HUES64 (cell line): Measurements from ENCODE around the gene CAST.

Source experiments
- H3K27ac ChIP-seq: 2 replicates; pipeline ENCODE4 v1.7.0; 2013; ENCODE audit warnings: low read depth, low read length, inconsistent platforms
- H3K27me3 ChIP-seq: 2 replicates; pipeline ENCODE4 v1.6.1; 2013; ENCODE audit warnings: mild to moderate bottlenecking, low read length; ENCODE audit not compliant: insufficient read depth
- H3K36me3 ChIP-seq: 2 replicates; pipeline ENCODE4 v1.6.1; 2013; ENCODE audit warnings: mild to moderate bottlenecking, low read length; ENCODE audit not compliant: insufficient read depth
- H3K4me1 ChIP-seq: 2 replicates; pipeline ENCODE4 v1.6.1; 2013; ENCODE audit warnings: mild to moderate bottlenecking, low read length, moderate library complexity; ENCODE audit not compliant: insufficient read depth
- H3K4me3 ChIP-seq: 2 replicates; pipeline ENCODE4 v1.5.1; 2013; ENCODE audit warnings: mild to moderate bottlenecking, low read length, moderate library complexity
- H3K9ac ChIP-seq: 2 replicates; pipeline ENCODE4 v1.6.1; 2013; ENCODE audit warnings: mild to moderate bottlenecking, low read depth, low read length
- H3K9me3 ChIP-seq: 2 replicates; pipeline ENCODE4 v1.6.1; 2013; ENCODE audit warnings: low read depth, low read length; ENCODE audit not compliant: insufficient read depth
- WGBS: fragments of 150-250, 120-280 bp; methylation state at CpG from one replicate; pipeline ENCODE4 v1.1.7; 2013; ENCODE audit warnings: missing lambda C conversion rate; 5-methylcytosine and 5-hydroxymethylcytosine counted together

Gene CAST

DNA sequence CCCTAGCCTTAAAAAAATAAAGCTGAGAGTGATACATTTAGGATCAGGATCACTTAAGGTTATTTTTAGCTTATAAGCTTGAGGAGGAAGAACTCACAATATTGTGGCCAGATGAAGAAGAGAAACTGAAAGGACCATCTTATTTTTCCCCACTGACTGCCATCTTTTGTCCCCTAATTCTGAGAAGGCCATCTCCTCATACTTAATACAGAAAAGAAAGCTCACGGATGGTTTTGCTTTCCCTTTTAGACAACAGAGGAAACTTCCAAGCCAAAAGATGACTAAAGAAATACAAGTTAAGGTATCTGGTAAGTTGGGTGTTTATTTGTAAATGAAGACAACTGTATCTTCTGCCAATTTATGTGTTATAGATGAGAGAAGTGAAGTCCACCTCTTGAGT is 109.2 kb downstream of the CAST start:
- 100% methylated on average over 1 of the region's 1 CpG for WGBS
- Histone ChIP-seq H3K36me3 (peaks cover 78% of the 10 kb centered on the region), H3K27me3 (no peaks in the 10 kb centered on the region), H3K9me3 (no peaks in the 10 kb centered on the region), H3K27ac (no peak overlapping the region), H3K4me3 (no peak overlapping the region), H3K4me1 (0 out of 2 replicates have a peak, but pooled peaks cover 9% of the 10 kb centered on the region), H3K9ac (no peak overlapping the region)

DNA sequence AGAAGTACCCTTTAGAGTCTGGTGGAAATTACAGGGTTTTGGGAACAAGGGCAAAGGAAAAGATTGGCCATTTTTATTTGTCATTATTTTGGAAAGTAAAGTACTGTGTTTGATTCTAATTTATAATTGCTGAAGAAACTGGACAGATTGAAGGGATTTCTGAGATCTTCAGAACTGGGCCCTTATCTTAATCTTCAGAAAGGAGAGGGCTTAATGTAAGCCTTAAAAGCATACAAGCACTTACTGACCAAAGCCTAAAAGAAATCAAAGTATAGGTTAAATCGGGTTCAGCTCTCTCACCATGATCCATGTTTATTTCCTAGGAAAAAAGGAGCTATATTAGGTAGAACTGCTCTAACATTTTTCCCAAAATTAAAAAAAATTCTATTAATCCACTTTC is 109.9 kb downstream of the CAST start:
- no peak overlapping the region for H3K4me3 ChIP-seq
- no peaks in the 10 kb centered on the region for H3K27me3 ChIP-seq
- H3K9ac ChIP-seq = no peak overlapping the region
- peaks cover 79% of the 10 kb centered on the region for H3K36me3 ChIP-seq
- no peak overlapping the region for H3K27ac ChIP-seq
- 0 out of 2 replicates have a peak, but pooled peaks cover 9% of the 10 kb centered on the region for H3K4me1 ChIP-seq
- WGBS = no CpG with 5 or more reads among the region's 1 CpG
- no peaks in the 10 kb centered on the region for H3K9me3 ChIP-seq

DNA sequence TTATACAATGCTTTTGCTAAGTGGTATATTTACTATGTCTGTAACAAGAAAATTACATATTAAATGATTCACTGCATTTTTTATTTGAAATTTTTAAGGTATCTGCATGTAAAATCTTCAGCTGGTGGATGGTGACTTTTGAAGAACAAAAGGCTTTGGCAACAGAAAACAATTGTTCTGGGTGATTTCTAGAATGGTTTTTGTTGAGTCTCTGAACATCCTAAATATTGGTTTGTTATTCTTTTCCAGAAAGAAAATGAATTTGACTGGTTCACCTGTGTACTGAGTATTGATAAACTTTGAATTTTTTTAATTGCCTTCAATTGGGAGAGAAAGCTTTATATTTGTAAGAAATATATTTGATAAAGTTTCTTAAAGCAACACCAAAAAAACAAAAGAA is 110.4 kb downstream of the CAST start:
- peaks cover 74% of the 10 kb centered on the region for H3K36me3 ChIP-seq
- H3K9me3 ChIP-seq = no peaks in the 10 kb centered on the region
- no peak overlapping the region for H3K27ac ChIP-seq
- no peak overlapping the region for H3K9ac ChIP-seq
- no peaks in the 10 kb centered on the region for H3K27me3 ChIP-seq
- H3K4me1 ChIP-seq = 0 out of 2 replicates have a peak, but pooled peaks cover 9% of the 10 kb centered on the region
- no peak overlapping the region for H3K4me3 ChIP-seq

DNA sequence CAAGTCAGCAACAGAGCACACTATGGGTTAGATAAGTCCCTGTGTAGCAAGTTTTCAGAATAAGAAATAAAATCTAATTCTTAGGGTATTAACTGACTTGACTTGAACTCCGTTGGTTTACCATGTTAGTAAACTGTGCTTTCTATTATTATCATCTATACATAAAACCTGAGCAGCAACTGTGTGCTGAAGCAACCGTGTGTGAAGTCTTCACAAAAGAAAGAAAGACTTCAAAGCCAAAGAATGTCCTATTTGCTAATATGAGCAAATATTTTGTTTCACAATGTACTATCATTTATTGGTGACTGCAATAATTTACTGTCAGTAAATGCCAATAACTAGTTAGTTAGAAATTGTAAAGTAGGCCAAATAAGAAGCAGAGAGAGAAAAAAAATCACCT is 112.9 kb downstream of the CAST start:
- Histone ChIP-seq H3K9ac (no peak overlapping the region), H3K9me3 (no peaks in the 10 kb centered on the region), H3K4me1 (no peaks in the 10 kb centered on the region), H3K36me3 (peaks cover 55% of the 10 kb centered on the region), H3K4me3 (no peak overlapping the region), H3K27me3 (no peaks in the 10 kb centered on the region), H3K27ac (no peak overlapping the region)
- WGBS = 100% methylated on average over 2 of the region's 2 CpGs

DNA sequence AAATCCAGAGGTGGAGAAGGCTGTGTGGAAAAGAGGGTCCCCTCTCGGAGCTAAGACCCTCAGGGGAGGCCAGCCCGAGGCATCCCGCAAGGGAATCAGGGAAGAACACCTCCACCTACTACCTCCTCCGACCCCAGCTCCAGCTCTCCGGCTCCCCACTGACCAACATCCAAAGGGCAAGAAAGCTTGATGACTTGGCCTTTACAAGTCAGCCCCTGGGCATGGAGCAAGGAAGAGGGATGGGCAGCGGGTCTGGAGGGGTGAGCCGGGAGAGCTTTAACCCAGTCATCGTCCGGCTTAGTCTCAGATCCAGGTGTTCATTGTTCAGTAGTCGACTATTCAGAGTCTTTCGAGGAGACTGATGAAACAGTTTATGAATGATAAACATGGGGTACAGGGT is 113.5 kb downstream of the CAST start:
- H3K9me3 ChIP-seq = no peaks in the 10 kb centered on the region
- H3K27ac ChIP-seq = no peak overlapping the region
- H3K4me3 ChIP-seq = no peak overlapping the region
- no peaks in the 10 kb centered on the region for H3K4me1 ChIP-seq
- H3K27me3 ChIP-seq = no peaks in the 10 kb centered on the region
- peaks cover 51% of the 10 kb centered on the region for H3K36me3 ChIP-seq
- H3K9ac ChIP-seq = no peak overlapping the region
- 89% methylated on average over 11 of the region's 11 CpGs for WGBS

DNA sequence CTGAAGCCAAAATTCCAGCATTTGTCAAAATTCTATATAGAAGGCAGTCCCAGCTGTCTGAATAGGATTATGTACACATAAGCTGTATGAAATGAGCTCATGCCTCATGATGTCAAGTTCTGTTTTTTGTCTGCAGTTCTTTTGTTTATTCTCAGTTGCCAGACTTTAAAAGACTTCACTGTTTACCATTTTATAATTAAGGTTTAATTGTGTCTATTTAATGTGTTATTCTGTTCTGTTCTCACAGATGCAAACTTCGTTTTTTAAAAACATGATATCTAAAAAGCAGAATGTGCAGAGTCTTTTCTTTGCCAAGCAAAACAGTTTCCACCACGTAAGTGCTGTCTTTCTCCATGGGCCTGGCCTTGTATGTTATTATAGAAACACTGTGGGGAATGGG is 114.4 kb downstream of the CAST start:
- Histone ChIP-seq H3K27ac (no peak overlapping the region), H3K36me3 (peaks cover 47% of the 10 kb centered on the region), H3K9me3 (no peaks in the 10 kb centered on the region), H3K4me3 (no peak overlapping the region), H3K27me3 (no peaks in the 10 kb centered on the region), H3K9ac (no peak overlapping the region), H3K4me1 (no peaks in the 10 kb centered on the region)
- 100% methylated on average over 2 of the region's 2 CpGs for WGBS

DNA sequence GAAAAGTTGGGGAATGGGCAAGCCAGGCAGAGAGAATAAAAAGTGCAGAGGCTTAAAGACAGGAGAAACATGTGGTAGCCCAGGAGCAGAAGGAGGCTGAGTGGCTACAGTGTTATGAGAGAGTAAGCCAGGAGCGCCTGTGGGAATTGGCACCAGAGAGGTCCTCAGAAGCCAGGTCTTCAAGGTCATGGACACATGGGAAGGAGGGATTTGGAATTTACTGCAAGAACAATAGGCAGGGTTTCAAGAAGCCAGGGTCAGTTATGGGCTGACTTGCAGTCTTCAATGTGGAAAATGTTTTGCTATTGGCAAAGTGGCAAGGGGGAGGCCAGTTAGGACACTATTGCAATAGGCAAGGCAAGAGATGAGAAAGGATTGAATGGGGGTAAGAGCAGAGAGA is 116.2 kb downstream of the CAST start:
- WGBS = 93% methylated on average over 1 of the region's 1 CpG
- H3K9ac ChIP-seq = no peak overlapping the region
- no peaks in the 10 kb centered on the region for H3K27me3 ChIP-seq
- no peaks in the 10 kb centered on the region for H3K4me1 ChIP-seq
- H3K9me3 ChIP-seq = no peaks in the 10 kb centered on the region
- H3K27ac ChIP-seq = no peak overlapping the region
- H3K36me3 ChIP-seq = peaks cover 33% of the 10 kb centered on the region
- H3K4me3 ChIP-seq = no peak overlapping the region

DNA sequence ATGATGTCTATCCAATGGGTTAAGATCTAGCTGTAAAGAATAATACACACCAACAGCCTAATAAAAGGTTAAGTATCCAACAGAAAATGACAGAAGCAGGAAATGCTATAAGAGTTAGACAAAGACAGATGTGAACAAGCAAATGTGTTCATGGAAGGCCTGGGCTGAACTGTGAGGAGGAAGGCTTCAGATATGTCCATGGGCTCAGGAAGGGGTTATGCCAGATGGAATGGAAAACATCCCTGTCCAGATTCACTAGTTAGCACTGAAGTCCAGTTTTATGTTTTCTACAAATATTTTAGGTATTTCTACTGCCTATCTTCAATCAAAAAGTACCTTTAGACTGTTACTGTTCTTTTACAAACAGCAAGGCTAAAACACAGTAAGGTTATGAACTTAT is 118.5 kb downstream of the CAST start:
- peaks cover 22% of the 10 kb centered on the region for H3K36me3 ChIP-seq
- no peaks in the 10 kb centered on the region for H3K27me3 ChIP-seq
- H3K9me3 ChIP-seq = no peaks in the 10 kb centered on the region
- no peak overlapping the region for H3K4me3 ChIP-seq
- no peak overlapping the region for H3K9ac ChIP-seq
- no peak overlapping the region for H3K27ac ChIP-seq
- H3K4me1 ChIP-seq = no peaks in the 10 kb centered on the region

DNA sequence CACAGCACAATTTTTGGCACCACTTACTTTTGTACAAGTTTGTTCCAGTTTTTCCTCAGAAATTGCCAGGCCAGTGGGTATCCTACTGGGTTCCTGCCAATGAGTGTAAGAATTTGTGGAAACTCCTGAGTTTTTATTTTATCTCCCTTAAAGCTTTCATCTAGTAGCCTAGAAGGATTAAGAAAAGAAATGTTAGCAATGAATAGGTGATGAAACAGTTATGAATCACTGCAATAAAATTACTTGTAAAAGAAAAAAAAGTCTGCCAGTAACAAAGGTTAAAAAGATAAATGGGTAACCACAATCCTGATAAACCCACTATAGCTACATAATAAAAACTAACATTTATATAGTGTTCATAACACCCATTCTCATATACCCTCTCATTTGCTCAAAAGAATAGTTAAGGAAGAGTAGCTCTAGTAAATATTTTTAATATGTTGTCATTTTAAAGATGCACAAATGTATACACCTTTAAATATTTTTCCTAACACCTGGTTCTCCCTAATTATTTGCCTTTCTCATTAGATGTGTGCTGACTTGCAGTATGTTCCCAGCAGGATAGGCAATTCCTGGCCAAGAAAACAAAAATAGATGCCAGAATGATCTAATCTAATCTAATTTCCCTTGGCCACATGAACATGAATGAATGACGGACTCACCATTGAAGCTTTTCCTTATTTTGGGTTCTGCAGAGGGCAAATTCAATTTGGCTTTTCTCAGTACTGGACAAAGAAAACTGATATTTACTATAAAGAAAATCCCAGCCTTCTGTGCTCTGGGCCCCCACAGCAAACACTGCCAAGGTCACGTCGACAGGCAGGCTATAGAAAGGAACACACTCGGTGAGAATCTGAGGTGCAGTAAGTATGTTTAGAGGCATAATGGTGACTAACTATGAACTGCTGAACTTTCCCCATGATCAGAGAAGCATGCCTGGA is 119.1 kb downstream of the CAST start:
- H3K4me3 ChIP-seq = no peak overlapping the region
- no peaks in the 10 kb centered on the region for H3K9me3 ChIP-seq
- no peak overlapping the region for H3K9ac ChIP-seq
- no peak overlapping the region for H3K27ac ChIP-seq
- peaks cover 17% of the 10 kb centered on the region; the same call in 1 of the 2 replicates for H3K36me3 ChIP-seq
- H3K4me1 ChIP-seq = no peaks in the 10 kb centered on the region
- no peaks in the 10 kb centered on the region for H3K27me3 ChIP-seq
- WGBS = 84% methylated on average over 4 of the region's 4 CpGs

DNA sequence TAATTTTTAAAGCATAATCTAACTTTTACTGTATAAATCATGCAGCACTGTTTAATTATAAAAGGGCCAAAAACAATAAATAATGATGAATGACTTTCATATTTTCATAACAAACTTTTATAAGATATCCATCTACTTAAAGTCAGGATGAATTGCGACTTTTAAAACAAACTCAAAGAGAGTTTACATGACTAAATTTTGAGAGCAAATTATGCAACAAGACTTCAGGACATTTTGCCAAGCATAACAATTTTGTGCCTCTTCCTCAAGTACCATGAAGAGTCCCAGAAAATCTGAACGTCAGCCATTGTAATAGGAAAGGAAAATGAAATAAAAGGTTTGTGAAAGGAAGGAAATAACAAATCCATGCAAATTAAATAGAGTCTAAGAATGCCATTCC is 121.2 kb downstream of the CAST start:
- Histone ChIP-seq H3K4me3 (no peak overlapping the region), H3K9me3 (no peaks in the 10 kb centered on the region), H3K36me3 (peaks cover 16% of the 10 kb centered on the region; the same call in 1 of the 2 replicates), H3K4me1 (no peaks in the 10 kb centered on the region), H3K27me3 (no peaks in the 10 kb centered on the region), H3K9ac (no peak overlapping the region), H3K27ac (no peak overlapping the region)
- WGBS = 90% methylated on average over 1 of the region's 2 CpGs

DNA sequence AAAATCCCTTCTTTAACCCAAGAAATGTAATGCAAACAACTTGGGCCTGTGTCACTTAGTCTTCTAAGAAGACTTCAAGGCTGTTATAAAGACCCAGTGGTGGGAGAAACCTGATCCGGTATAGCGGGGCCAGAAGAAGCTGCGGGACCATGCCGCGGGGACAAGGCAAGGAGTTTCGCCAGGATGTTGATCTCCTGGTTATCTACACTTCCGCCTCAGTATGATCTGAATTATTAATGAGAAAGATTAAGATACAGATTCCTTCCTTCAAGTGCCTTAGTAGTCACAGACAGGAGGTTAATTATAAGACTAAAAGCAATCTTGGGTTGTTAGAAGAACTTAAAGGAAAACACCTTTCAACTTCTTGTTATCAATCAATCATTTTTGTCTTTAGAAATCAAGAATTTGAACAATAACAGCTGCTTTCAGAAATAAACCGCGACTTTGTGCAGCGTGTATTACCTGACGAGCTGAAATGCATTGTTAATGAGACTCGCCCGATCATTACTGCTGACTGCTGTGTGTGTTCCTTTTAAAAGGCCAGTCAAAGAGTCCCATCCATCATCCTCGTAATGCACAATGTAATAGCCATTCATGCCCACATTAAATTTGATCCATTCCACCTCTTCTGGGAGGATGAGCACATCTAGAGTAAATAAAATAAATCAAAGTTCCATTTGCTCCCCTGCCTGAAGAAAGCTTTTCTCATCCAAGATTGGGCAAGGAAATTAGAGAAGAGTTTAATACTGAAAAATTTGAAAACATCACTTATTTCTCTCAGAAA is 123.3 kb downstream of the CAST start:
- no peaks in the 10 kb centered on the region for H3K27me3 ChIP-seq
- no peaks in the 10 kb centered on the region for H3K9me3 ChIP-seq
- H3K4me3 ChIP-seq = no peak overlapping the region
- no peak overlapping the region for H3K9ac ChIP-seq
- H3K36me3 ChIP-seq = 0 out of 2 replicates have a peak, but pooled peaks cover 17% of the 10 kb centered on the region
- 85% methylated on average over 14 of the region's 14 CpGs for WGBS
- H3K4me1 ChIP-seq = no peaks in the 10 kb centered on the region
- H3K27ac ChIP-seq = no peak overlapping the region
